Fibroblast of lung (primary cell): ENCODE measurements around the gene SULT4A1. TPM values are rescaled to one million over a fixed set of nuclear protein-coding genes. Genes with fewer than 3 reads are reported as not detected.

Source experiments
- DNase-seq, 2 donors: peaks; one replicate each; pipeline versions ENCODE4 v3.0.0 to v3.0.0-alpha.2; 2010; ENCODE audit warnings: low read depth in 2 of 2
- H2AFZ ChIP-seq: 2 replicates; pipeline ENCODE4 v1.5.1; 2012; ENCODE audit warnings: low read length, control low read depth, inconsistent platforms
- H3K27ac ChIP-seq: 2 replicates; pipeline ENCODE4 v1.5.1; 2011; ENCODE audit warnings: low read length, control low read depth; ENCODE audit not compliant: insufficient read depth
- H3K27me3 ChIP-seq: 2 replicates; pipeline ENCODE4 v1.5.1; 2011; ENCODE audit warnings: mild to moderate bottlenecking, low read length; ENCODE audit not compliant: control insufficient read depth, insufficient read depth
- H3K36me3 ChIP-seq: 2 replicates; pipeline ENCODE4 v1.5.1; 2011; ENCODE audit warnings: low read length; ENCODE audit not compliant: control insufficient read depth, insufficient read depth
- H3K4me1 ChIP-seq: 2 replicates; pipeline ENCODE4 v1.5.1; 2011; ENCODE audit warnings: low read length; ENCODE audit not compliant: control insufficient read depth, insufficient read depth; ENCODE audit errors: extremely low read depth
- H3K4me2 ChIP-seq: 2 replicates; pipeline ENCODE4 v1.5.1; 2011; ENCODE audit warnings: low read length, control low read depth; ENCODE audit not compliant: insufficient read depth; ENCODE audit errors: extremely low read depth
- H3K4me3 ChIP-seq, 4 experiments: fragments of 200-600 bp in 1 of 4; sonication (generic) in 1 of 4; replicated peaks in 1 of 4; 2 replicates each; pipeline ENCODE4 v1.5.1; 2011 to 2016; ENCODE audit warnings: low read length in 4 of 4, low read depth in 3 of 4, mild to moderate bottlenecking in 3 of 4, control low read depth in 2 of 4, inconsistent platforms in 1 of 4, mixed read lengths in 1 of 4; ENCODE audit not compliant: insufficient read depth in 1 of 4; ENCODE audit errors: control extremely low read depth in 1 of 4
- H3K79me2 ChIP-seq: 2 replicates; pipeline ENCODE4 v1.5.1; 2012; ENCODE audit warnings: mild to moderate bottlenecking, low read length, inconsistent platforms; ENCODE audit not compliant: control insufficient read depth, insufficient read depth
- H3K9ac ChIP-seq: 2 replicates; pipeline ENCODE4 v1.5.1; 2011; ENCODE audit warnings: mild to moderate bottlenecking, low read length, control low read depth; ENCODE audit not compliant: insufficient read depth
- H3K9me3 ChIP-seq: 2 replicates; pipeline ENCODE4 v1.5.1; 2012; ENCODE audit warnings: low read depth, low read length; ENCODE audit not compliant: control insufficient read depth, insufficient read depth
- H4K20me1 ChIP-seq: 2 replicates; pipeline ENCODE4 v1.5.1; 2011; ENCODE audit warnings: low read length; ENCODE audit not compliant: control insufficient read depth, insufficient read depth; ENCODE audit errors: extremely low read depth
- CTCF ChIP-seq, 2 donors: IDR thresholded peaks in 1 of 2; conservative IDR thresholded peaks in 1 of 2; 1 replicate in 1 of 2; 2 replicates in 1 of 2; pipeline ENCODE4 v1.5.1; 2011 to 2012; ENCODE audit warnings: low read length in 2 of 2, control low read depth in 1 of 2, inconsistent platforms in 1 of 2, low read depth in 1 of 2, mild to moderate bottlenecking in 1 of 2
- EZH2 ChIP-seq: IDR thresholded peaks from 2 replicates; pipeline ENCODE4 v1.5.1; 2012; ENCODE audit warnings: low read length, control low read depth, mild to moderate bottlenecking; ENCODE audit errors: missing control alignments
- polyA plus RNA-seq, 2 donors: library from polyadenylated mRNA; depleted of rRNA in 1 of 2; stranded (reverse) in 1 of 2; unstranded in 1 of 2; fragments of >200 nt; gene quantifications; 2 replicates each; pipeline ENCODE4 v1.2.1, GENCODE V29; 2011 to 2012; ENCODE audit warnings: missing spikeins in 1 of 2
- total RNA-seq: library from RNA; depleted of rRNA; stranded (reverse); fragments of >200 nt; gene quantifications from 2 replicates; pipeline ENCODE4 v1.2.1, GENCODE V29; 2014

Gene SULT4A1
- total and polyA plus RNA-seq, 2 donors (not counting 1 experiment from before 2014, with no cell fraction given), result 0.16 to 0.50 TPM

- TF ChIP-seq CTCF (conservative IDR thresholded peaks at IDR 0.05 in 1 of 2, IDR thresholded peaks at IDR 0.05 in 1 of 2; ENCODE audit: low read depth in 1 of 2, low read length in 2 of 2), result no peak
- TF ChIP-seq EZH2, result no peak
- no peak overlapping the region for H2AFZ ChIP-seq
- H3K9ac ChIP-seq, result peak overlapping the region; percentile 20
- no peaks in the 10 kb centered on the region for H3K36me3 ChIP-seq
- H3K79me2 ChIP-seq, result no peaks in the 10 kb centered on the region
- H3K27me3 ChIP-seq, result no peaks in the 10 kb centered on the region
- peaks cover 16% of the 10 kb centered on the region for H3K4me1 ChIP-seq
- peak overlapping the region; percentile 41 for H3K4me2 ChIP-seq
- peak overlapping the region; percentile 46 for H3K27ac ChIP-seq
- no peaks in the 10 kb centered on the region for H4K20me1 ChIP-seq
- H3K4me3 ChIP-seq, result no peak overlapping the region
- H3K9me3 ChIP-seq, result no peaks in the 10 kb centered on the region
- peak; percentile 90 to 97 for DNase-seq
Measured at GRCh38 chr22:43901976-43902643, 39.8 kb upstream of the SULT4A1 start.

GRCh38 chr22:43900206-43900605, 37.9 kb upstream of the SULT4A1 start:
- H3K4me3 ChIP-seq, result no peak overlapping the region
- no peak for DNase-seq
- no peak overlapping the region for H2AFZ ChIP-seq
- H3K4me1 ChIP-seq, result peaks cover 16% of the 10 kb centered on the region
- no peaks in the 10 kb centered on the region for H3K27me3 ChIP-seq
- H3K4me2 ChIP-seq, result no peak overlapping the region
- no peak overlapping the region for H3K27ac ChIP-seq
- H4K20me1 ChIP-seq, result no peaks in the 10 kb centered on the region
- H3K79me2 ChIP-seq, result no peaks in the 10 kb centered on the region
- TF ChIP-seq EZH2 (no peak), CTCF (conservative IDR thresholded peaks at IDR 0.05 in 1 of 2, IDR thresholded peaks at IDR 0.05 in 1 of 2; ENCODE audit: low read depth in 1 of 2, low read length in 2 of 2) (no peak)
- no peaks in the 10 kb centered on the region for H3K36me3 ChIP-seq
- no peaks in the 10 kb centered on the region for H3K9me3 ChIP-seq
- no peak overlapping the region for H3K9ac ChIP-seq

GRCh38 chr22:43897751-43898261, 35.5 kb upstream of the SULT4A1 start:
- no peaks in the 10 kb centered on the region for H3K36me3 ChIP-seq
- H2AFZ ChIP-seq, result no peak overlapping the region
- peaks cover 16% of the 10 kb centered on the region for H3K4me1 ChIP-seq
- TF ChIP-seq CTCF (conservative IDR thresholded peaks at IDR 0.05 in 1 of 2, IDR thresholded peaks at IDR 0.05 in 1 of 2; ENCODE audit: low read depth in 1 of 2, low read length in 2 of 2), result no peak
- TF ChIP-seq EZH2, result no peak
- H3K9ac ChIP-seq, result no peak overlapping the region
- no peak overlapping the region for H3K4me2 ChIP-seq
- H3K4me3 ChIP-seq, result no peak overlapping the region
- H3K79me2 ChIP-seq, result no peaks in the 10 kb centered on the region
- peak; percentile 67 to 88 for DNase-seq
- no peaks in the 10 kb centered on the region for H4K20me1 ChIP-seq
- no peaks in the 10 kb centered on the region for H3K9me3 ChIP-seq
- no peaks in the 10 kb centered on the region for H3K27me3 ChIP-seq
- peak overlapping the region; percentile 25 for H3K27ac ChIP-seq
